Activated CD4-positive, alpha-beta T cell treated with anti-CD3 and anti-CD28 coated beads for 36 hours (primary cell): ENCODE results near the gene THSD4. TPM values are rescaled to one million over a fixed set of nuclear protein-coding genes. Genes with fewer than 3 reads are reported as not detected.
"Not testable (repeated sequence)": the region's sequence is repeated elsewhere in the genome, so short reads cannot be mapped to it uniquely, and the experiment has no call there.

Experiments used
- ATAC-seq: fragments of 200-7000 bp; cut with Tn5 transposase; one replicate; pipeline ENCODE4 v1.10.0; 2021; ENCODE audit warnings: mild to moderate bottlenecking, moderate library complexity
- CTCF ChIA-PET: fragments of 350-600 bp; sonication (Branson Sonifier 250); formaldehyde crosslinking; loops from one replicate; lab custom pipeline; 2021; ENCODE audit warnings: antibody characterized with exemption; lab: Charles Lee
- POLR2A ChIA-PET: fragments of 350-600 bp; sonication (Branson Sonifier 250); formaldehyde crosslinking; loops from one replicate; lab custom pipeline; 2021; ENCODE audit warnings: antibody characterized with exemption, inconsistent platforms; lab: Charles Lee
- DNase-seq: peaks from one replicate; pipeline ENCODE4 v3.0.0-alpha.2; 2020
- H3K27ac Mint-ChIP-seq: one replicate; pipeline ENCODE4 v1.8.0; 2021; ENCODE audit warnings: mixed read lengths
- H3K27me3 Mint-ChIP-seq: one replicate; pipeline ENCODE4 v1.8.0; 2021; ENCODE audit warnings: mixed read lengths
- H3K36me3 Mint-ChIP-seq: one replicate; pipeline ENCODE4 v1.8.0; 2021; ENCODE audit warnings: low read depth, mixed read lengths
- H3K4me1 Mint-ChIP-seq: one replicate; pipeline ENCODE4 v1.8.0; 2021; ENCODE audit warnings: mixed read lengths
- H3K4me3 Mint-ChIP-seq: one replicate; pipeline ENCODE4 v1.8.0; 2021; ENCODE audit warnings: mild to moderate bottlenecking, moderate library complexity, mixed read lengths
- H3K9me3 Mint-ChIP-seq: one replicate; pipeline ENCODE4 v1.8.0; 2021; ENCODE audit warnings: low read depth, mixed read lengths
- intact Hi-C, 2 experiments: fragments of 100-400 bp; cut with DNase I in 1 of 2; cut with micrococcal nuclease in 1 of 2; formaldehyde crosslinking; loops; one replicate each; pipeline versions ENCODE4 v1.14.2 to v1.15.1; 2022 to 2024; cut with DNase I, micrococcal nuclease
- total RNA-seq, 2 experiments: library from RNA; stranded (reverse); gene quantifications; one replicate each; pipeline ENCODE4 v1.2.3, GENCODE V29; 2021

Gene THSD4
- total RNA-seq, 2 experiments from 2014 or later, result not detected

DNA sequence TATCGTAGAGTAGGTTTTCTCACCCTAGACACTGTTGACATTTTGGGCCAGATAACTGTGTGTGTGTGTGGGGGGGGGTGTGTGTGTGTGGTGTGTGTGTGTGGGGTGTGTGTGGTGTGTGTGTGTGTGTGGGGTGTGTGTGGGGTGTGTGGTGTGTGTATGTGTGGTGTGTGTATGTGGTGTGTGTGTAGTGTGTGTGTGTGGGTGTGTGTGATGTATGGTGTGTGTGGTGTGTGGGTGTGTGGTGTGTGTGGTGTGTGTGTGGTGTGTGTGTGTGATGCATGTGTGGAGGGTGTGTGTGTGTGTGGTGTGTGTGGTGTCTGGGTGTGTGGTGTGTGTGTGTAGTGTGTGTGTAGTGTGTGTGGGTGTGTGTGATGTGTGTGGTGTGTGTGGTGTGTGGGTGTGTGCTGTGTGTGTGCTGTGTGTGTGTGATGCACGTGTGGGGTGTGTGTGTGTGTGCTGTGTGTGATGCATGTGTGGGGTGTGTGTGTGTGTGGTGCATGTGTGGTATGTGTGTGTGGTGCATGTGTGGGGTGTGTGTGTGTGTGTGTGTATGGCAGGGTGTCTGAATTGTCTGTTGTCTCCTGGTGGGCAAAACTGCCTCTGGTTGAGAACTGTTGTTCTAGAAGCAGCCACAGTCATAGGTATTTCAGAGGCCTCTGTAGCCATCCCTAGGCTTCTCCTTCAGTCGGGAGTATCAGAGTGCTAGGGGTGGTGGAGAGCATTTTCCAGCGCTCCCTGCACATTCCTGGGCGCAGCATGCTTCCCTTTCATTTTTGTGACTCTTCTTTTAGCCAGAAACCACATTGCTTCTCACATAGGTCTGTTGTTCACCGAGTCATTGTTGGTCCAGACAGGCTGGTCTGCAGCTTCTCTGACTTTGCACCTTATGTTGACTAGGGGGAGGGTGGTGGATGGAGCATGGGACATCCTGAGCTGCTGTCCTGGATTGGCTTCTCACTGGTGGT lies 84.4 kb downstream of the THSD4 start:
- DNase-seq, result no peak
- no peak for ATAC-seq
- H3K36me3 Mint-ChIP-seq, result no peaks in the 10 kb centered on the region
- no peaks in the 10 kb centered on the region for H3K9me3 Mint-ChIP-seq
- ChIA-PET CTCF (no interaction called here), POLR2A (no interaction called here)
- peaks cover 4% of the 10 kb centered on the region for H3K27me3 Mint-ChIP-seq
- no peak overlapping the region for H3K4me3 Mint-ChIP-seq
- H3K4me1 Mint-ChIP-seq, result no peaks in the 10 kb centered on the region
- intact Hi-C loops, result no loop called here
- H3K27ac Mint-ChIP-seq, result no peak overlapping the region

DNA sequence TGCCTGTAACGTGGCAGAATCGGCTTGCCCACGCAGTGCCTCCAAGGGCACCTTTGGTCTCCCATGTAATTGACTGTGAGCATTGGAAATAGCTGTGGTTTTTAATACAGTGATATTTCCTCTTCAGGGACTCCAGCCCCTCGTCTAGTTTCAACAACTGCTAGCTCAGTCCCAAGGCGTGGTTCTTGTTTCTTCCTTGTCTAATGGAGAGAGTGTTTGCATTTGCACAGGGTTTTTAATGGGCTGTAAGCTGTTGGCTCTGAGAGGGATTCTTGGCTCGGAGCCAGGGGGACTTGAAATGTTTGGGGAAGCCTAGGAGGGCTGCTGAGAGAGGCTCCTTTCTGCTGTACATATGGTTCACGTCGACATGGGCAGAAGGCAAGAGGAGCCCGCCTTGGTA lies 86.2 kb downstream of the THSD4 start:
- Mint-ChIP-seq H3K27ac (no peak overlapping the region), H3K36me3 (no peaks in the 10 kb centered on the region), H3K9me3 (no peaks in the 10 kb centered on the region), H3K27me3 (peaks cover under 1% of the 10 kb centered on the region), H3K4me3 (no peak overlapping the region), H3K4me1 (no peaks in the 10 kb centered on the region)
- intact Hi-C loops, result no loop called here
- ATAC-seq, result no peak
- CTCF ChIA-PET, result interaction anchor here (0.6 kb wide), 1 partner anchor 75 kb away, joined by 3 read pairs; no protein-coding TSS in a partner anchor
- DNase-seq, result no peak
- POLR2A ChIA-PET, result no interaction called here

DNA sequence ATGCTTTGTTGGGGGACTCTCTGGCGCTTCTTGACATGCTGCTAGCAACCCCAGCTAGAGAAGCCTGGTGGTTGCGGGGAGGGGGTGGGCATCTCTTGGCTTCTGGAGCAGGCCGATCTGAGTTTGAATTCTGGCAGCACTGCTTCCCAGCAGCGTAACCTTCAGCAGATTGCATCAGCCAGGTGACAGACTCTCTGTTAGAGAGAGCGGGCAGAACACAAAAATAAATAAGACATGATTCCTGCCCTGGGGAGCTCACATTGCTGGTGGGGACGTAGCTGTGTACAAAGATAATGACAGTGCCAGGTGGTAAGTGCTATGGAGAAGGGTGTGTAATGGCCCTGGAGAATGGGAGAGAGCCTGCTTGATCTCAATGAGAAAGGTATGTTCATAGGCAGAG lies 87.4 kb downstream of the THSD4 start:
- Mint-ChIP-seq H3K36me3 (no peaks in the 10 kb centered on the region), H3K9me3 (no peaks in the 10 kb centered on the region), H3K27me3 (peaks cover 1% of the 10 kb centered on the region), H3K27ac (no peak overlapping the region), H3K4me1 (no peaks in the 10 kb centered on the region), H3K4me3 (no peak overlapping the region)
- DNase-seq (no peak), ATAC-seq (no peak)
- intact Hi-C loops, result no loop called here
- CTCF ChIA-PET, result interaction anchor here (0.6 kb wide), 1 partner anchor 23 kb away, joined by 3 read pairs; no protein-coding TSS in a partner anchor
- POLR2A ChIA-PET, result interaction anchor here (0.6 kb wide), 1 partner anchor 13 kb away, joined by 3 read pairs; no protein-coding TSS in a partner anchor

DNA sequence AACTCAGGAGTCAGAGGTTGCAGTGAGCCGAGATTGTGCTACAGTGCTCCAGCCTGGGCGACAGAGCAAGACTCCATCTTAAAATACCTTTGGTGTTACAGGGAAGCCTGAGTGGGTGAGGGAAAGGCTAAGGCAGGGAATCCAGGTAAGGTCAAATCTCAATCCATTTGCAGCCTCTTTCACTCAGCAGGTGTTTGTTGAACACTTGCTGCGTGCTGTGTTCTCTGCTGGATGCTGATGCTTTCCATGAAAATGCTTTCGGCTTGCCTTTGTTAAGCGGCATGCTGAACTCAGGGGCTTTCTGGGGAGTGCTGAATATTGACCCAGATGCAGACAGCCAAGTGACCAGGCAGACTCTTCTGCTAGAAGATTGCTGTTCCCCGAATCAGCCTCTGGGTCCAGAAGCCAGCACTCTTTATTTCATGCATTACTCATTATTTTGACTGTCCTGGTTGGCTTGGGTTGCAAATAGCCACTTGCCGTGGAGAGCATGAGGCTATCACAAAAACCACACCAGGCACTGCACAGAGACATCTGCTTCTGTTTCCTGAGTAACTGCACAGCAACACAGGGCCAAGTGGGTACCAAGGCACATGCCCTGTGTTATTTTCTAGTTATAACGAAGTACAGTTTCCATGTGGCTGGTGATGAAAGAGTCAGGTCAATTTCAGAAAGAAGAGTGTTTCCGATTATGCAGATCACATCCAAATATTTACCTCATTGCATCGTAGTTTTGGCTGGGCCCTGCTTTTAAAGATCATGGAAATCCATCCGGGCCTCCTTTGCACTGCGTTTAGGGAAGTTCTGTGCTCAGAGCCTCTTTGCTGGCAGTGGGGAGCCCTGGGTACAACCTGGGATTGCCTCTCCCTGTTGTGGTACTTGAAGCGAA lies 88.6 kb downstream of the THSD4 start:
- no peak for DNase-seq
- H3K36me3 Mint-ChIP-seq, result no peaks in the 10 kb centered on the region
- H3K9me3 Mint-ChIP-seq, result no peaks in the 10 kb centered on the region
- no peak for ATAC-seq
- CTCF ChIA-PET, result interaction anchor here (0.6 kb wide), 1 partner anchor 22 kb away, joined by 3 read pairs; no protein-coding TSS in a partner anchor
- H3K27ac Mint-ChIP-seq, result no peak overlapping the region
- H3K27me3 Mint-ChIP-seq, result peaks cover 2% of the 10 kb centered on the region
- intact Hi-C loops, result no loop called here
- POLR2A ChIA-PET, result interaction anchor here (0.6 kb wide), 1 partner anchor 14 kb away, joined by 3 read pairs; no protein-coding TSS in a partner anchor
- no peaks in the 10 kb centered on the region for H3K4me1 Mint-ChIP-seq
- H3K4me3 Mint-ChIP-seq, result no peak overlapping the region

DNA sequence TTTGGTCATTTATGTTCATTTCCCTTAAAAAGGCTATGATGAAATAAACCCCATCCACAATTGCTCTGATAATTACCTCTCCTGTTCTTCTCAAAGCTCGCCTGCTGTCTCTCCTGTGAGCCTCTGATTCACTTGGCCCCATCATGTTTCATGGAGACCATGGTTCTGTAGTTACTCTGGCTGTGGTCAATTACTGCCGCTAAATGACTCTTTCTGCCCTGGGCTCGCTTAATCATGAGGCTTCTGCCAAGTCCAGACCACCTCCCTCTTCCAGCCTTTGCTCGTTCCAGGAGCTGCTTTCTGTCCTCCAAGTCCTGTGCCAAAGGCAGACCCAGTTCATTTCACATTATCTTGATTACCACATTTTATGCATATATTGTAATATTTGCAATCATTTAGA lies 91.9 kb downstream of the THSD4 start:
- intact Hi-C loops, result no loop called here
- Mint-ChIP-seq H3K4me1 (no peaks in the 10 kb centered on the region), H3K4me3 (no peak overlapping the region), H3K27ac (no peak overlapping the region), H3K36me3 (no peaks in the 10 kb centered on the region), H3K27me3 (peaks cover 6% of the 10 kb centered on the region), H3K9me3 (no peaks in the 10 kb centered on the region)
- POLR2A ChIA-PET, result no interaction called here
- DNase-seq, result no peak
- CTCF ChIA-PET, result no interaction called here
- ATAC-seq, result no peak

DNA sequence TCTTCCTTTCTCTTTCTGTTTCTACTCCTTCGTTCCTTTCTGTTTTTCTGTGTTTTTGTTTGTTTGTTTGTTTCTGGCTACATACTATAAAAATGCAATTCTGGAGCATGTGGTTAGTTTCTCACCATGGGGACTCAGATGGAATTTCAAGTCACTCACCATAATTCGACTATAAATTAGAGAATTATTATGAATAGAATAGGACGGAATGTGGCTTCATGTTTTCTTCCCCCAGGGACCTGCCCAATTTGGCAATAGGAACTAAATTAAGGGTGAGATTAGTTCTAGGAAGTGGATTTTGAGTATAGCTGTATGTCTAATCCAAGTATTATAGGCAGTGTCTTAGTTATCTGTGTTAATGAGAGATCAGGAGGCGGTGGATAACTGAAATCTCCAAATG lies 96.9 kb downstream of the THSD4 start:
- Mint-ChIP-seq H3K36me3 (no peaks in the 10 kb centered on the region), H3K9me3 (no peaks in the 10 kb centered on the region), H3K27ac (no peak overlapping the region), H3K27me3 (peaks cover 28% of the 10 kb centered on the region), H3K4me3 (no peak overlapping the region), H3K4me1 (no peaks in the 10 kb centered on the region)
- no peak for ATAC-seq
- POLR2A ChIA-PET, result no interaction called here
- no peak for DNase-seq
- intact Hi-C loops, result no loop called here
- CTCF ChIA-PET, result no interaction called here

DNA sequence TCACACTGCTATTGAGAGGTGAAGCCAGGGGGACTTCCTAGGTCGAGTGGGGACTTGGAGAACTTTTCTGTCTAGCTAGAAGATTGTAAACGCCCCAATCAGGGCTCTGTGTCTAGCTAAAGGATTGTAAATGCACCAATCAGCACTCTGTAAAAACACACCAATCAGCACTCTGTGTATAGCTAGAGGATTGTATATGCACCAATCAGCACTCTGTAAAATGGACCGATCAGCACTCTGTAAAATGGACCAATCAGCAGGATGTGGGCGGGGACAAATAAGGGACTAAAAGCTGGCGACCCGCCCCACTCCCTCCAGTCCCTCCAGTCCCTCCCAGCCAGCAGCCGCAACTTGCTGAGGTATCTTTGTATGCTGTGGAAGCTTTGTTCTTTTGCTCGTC lies 98.7 kb downstream of the THSD4 start:
- not testable (repeated sequence) for H3K4me1 Mint-ChIP-seq, H3K4me3 Mint-ChIP-seq

DNA sequence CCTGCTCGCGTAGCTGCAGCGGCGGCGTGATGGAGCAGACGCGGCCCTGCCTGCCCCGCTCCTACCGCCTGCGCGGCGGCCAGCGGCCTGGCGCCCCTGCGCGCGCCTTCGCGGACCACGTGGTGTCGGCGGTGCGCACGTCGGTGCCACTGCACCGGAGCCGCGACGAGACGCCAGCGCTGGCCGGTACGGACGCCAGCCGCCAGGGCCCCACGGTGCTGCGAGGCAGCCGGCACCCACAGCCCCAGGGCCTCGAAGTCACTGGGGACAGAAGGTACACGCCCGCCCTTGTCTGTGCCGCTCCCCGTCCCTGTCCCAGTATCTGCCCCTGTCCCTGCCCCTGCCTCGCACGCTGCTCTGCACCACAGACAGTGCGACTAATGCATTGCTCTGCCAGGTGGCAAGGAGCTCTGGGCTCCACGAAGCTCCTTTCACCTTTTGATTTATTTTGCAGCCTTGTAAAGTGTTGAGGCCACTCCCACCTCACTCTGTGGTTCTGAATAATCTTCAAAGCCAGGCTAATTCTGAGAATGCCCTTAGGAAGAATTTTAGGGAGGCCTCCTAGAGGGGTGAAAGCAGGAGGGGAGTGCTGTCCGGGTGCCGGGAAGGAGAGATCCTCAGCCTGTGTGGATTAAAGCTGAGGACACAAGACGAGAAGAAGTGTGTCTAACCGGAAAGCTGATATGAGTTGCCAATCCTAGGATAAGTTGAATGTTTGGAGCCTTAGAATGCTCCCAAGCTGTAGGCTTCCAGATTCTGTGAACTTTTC lies 100.0 kb downstream of the THSD4 start:
- Mint-ChIP-seq H3K4me3 (no peak overlapping the region), H3K27me3 (peaks cover 25% of the 10 kb centered on the region), H3K27ac (no peak overlapping the region), H3K4me1 (no peaks in the 10 kb centered on the region), H3K36me3 (no peaks in the 10 kb centered on the region), H3K9me3 (no peaks in the 10 kb centered on the region)
- POLR2A ChIA-PET, result no interaction called here
- no peak for ATAC-seq
- CTCF ChIA-PET, result interaction anchor here (0.7 to 1.1 kb wide), 2 partner anchors 73 to 339 kb away, joined by 3 read pairs; no protein-coding TSS in a partner anchor
- no peak for DNase-seq
- intact Hi-C loops, result no loop called here

More for the DNA sequence above, 98.7 kb downstream of the THSD4 start:
- H3K27ac Mint-ChIP-seq, H3K9me3 Mint-ChIP-seq, ATAC-seq, DNase-seq, H3K36me3 Mint-ChIP-seq, POLR2A ChIA-PET, intact Hi-C loops: not testable (repeated sequence)
- CTCF ChIA-PET, result interaction anchor here (0.6 kb wide), 1 partner anchor 389 kb away, joined by 3 read pairs; no protein-coding TSS in a partner anchor
- peaks cover 29% of the 10 kb centered on the region for H3K27me3 Mint-ChIP-seq

DNA sequence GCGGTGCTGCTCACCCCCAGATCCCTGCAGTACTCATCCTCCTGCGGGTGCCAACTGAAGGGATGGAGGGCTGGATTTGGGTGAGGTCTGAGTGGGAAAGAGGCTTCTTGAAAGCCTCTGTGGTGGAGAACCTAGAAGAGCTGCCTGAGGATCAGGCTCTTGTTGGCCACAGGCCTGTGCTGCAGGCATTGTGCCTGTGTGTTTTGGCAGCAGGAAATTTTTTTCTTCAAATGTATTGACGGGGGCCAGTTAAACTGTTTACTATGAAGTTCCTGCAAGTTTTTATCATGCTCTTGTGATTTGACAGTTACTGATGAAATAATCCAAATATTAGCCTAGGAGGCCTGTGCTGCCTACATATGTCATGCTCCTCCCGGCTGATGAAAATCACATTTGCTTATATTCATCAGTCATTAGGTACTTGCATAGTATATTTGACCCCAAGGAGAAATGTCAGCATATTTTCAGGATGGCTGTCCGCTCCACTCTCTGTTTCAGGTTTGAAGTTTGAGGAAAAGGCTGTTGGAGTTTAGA lies 103.1 kb downstream of the THSD4 start:
- no peaks in the 10 kb centered on the region for H3K9me3 Mint-ChIP-seq
- peaks cover 23% of the 10 kb centered on the region for H3K27me3 Mint-ChIP-seq
- intact Hi-C loops, result no loop called here
- ChIA-PET POLR2A (no interaction called here), CTCF (no interaction called here)
- no peak for DNase-seq
- H3K36me3 Mint-ChIP-seq, result no peaks in the 10 kb centered on the region
- no peaks in the 10 kb centered on the region for H3K4me1 Mint-ChIP-seq
- no peak for ATAC-seq
- no peak overlapping the region for H3K27ac Mint-ChIP-seq
- H3K4me3 Mint-ChIP-seq, result no peak overlapping the region

DNA sequence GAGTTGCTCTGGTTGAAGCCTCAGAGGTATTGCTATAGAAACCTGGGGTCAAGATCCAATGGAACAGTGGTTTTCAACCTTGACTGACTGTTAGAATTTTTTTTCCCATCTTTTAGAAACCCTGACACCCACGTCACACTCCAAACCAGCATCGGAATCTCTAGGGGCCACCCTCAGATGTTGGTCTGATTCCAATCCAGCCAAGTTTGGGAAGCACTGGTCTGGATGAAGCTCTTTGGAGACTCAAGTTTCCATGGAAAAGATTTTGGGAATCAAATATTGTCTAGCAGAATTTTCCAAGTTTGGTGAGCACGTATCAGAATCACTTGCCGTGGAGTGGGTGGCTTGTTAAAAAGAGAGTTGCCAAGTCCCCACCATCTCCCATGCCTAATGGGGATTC lies 103.8 kb downstream of the THSD4 start:
- Mint-ChIP-seq H3K9me3 (no peaks in the 10 kb centered on the region), H3K4me3 (no peak overlapping the region), H3K27me3 (peaks cover 27% of the 10 kb centered on the region), H3K36me3 (no peaks in the 10 kb centered on the region), H3K4me1 (no peaks in the 10 kb centered on the region), H3K27ac (no peak overlapping the region)
- DNase-seq (no peak), ATAC-seq (no peak)
- intact Hi-C loops, result no loop called here
- POLR2A ChIA-PET, result no interaction called here
- CTCF ChIA-PET, result no interaction called here
